ENCODE results near the gene RFT1. TPM values are rescaled to one million over a fixed set of nuclear protein-coding genes. Genes with fewer than 3 reads are reported as not detected.

Gene RFT1
- total and polyA plus RNA-seq, 2 of the 13 experiments (the other 11 are each of a cell fraction or from before 2014, with no cell fraction given), result 23.2 to 37.0 TPM

- TF ChIP-seq, protein P1, sequence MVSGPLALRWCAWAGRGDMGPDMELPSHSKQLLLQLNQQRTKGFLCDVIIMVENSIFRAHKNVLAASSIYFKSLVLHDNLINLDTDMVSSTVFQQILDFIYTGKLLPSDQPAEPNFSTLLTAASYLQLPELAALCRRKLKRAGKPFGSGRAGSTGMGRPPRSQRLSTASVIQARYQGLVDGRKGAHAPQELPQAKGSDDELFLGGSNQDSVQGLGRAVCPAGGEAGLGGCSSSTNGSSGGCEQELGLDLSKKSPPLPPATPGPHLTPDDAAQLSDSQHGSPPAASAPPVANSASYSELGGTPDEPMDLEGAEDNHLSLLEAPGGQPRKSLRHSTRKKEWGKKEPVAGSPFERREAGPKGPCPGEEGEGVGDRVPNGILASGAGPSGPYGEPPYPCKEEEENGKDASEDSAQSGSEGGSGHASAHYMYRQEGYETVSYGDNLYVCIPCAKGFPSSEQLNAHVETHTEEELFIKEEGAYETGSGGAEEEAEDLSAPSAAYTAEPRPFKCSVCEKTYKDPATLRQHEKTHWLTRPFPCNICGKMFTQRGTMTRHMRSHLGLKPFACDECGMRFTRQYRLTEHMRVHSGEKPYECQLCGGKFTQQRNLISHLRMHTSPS (CRISPR knock-in tag; IDR thresholded peaks at IDR 0.05; ENCODE audit: low read depth), result no peak; the same call in 1 of the 2 replicates
- TF ChIP-seq ZFP36L2 (CRISPR knock-in tag; IDR thresholded peaks at IDR 0.05) (no peak), HNF1A (IDR thresholded peaks at IDR 0.05; ENCODE audit: low read depth) (no peak), HNF1A (CRISPR knock-in tag; IDR thresholded peaks at IDR 0.05; ENCODE audit: borderline replicate concordance) (no peak), FOSL1 (CRISPR knock-in tag; IDR thresholded peaks at IDR 0.05; ENCODE audit: borderline replicate concordance) (no peak), ZNF615 (CRISPR knock-in tag; IDR thresholded peaks at IDR 0.05; ENCODE audit: borderline replicate concordance) (no peak), SETDB1 (CRISPR knock-in tag; IDR thresholded peaks at IDR 0.05; ENCODE audit: borderline replicate concordance) (no peak), MEIS2 (CRISPR knock-in tag; IDR thresholded peaks at IDR 0.05) (peak; percentile 32; the same call in 1 of the 2 replicates), KLF13 (CRISPR knock-in tag; IDR thresholded peaks at IDR 0.05) (no peak), ZBTB8A (CRISPR knock-in tag; IDR thresholded peaks at IDR 0.05; ENCODE audit: borderline replicate concordance, low read depth) (no peak), ZNF335 (CRISPR knock-in tag; IDR thresholded peaks at IDR 0.05) (peak; percentile 70; the same call in 1 of the 2 replicates), ZBTB38 (CRISPR knock-in tag; IDR thresholded peaks at IDR 0.05) (no peak), MEF2D (CRISPR knock-in tag; IDR thresholded peaks at IDR 0.05) (no peak), ZNF552 (CRISPR knock-in tag; IDR thresholded peaks at IDR 0.05; ENCODE audit: borderline replicate concordance) (no peak), SSRP1 (CRISPR knock-in tag; IDR thresholded peaks at IDR 0.05) (no peak)
- TF ChIP-seq, protein P2, sequence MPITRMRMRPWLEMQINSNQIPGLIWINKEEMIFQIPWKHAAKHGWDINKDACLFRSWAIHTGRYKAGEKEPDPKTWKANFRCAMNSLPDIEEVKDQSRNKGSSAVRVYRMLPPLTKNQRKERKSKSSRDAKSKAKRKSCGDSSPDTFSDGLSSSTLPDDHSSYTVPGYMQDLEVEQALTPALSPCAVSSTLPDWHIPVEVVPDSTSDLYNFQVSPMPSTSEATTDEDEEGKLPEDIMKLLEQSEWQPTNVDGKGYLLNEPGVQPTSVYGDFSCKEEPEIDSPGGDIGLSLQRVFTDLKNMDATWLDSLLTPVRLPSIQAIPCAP (CRISPR knock-in tag; IDR thresholded peaks at IDR 0.05; ENCODE audit: low read depth), result no peak
- TF ChIP-seq, protein P3, sequence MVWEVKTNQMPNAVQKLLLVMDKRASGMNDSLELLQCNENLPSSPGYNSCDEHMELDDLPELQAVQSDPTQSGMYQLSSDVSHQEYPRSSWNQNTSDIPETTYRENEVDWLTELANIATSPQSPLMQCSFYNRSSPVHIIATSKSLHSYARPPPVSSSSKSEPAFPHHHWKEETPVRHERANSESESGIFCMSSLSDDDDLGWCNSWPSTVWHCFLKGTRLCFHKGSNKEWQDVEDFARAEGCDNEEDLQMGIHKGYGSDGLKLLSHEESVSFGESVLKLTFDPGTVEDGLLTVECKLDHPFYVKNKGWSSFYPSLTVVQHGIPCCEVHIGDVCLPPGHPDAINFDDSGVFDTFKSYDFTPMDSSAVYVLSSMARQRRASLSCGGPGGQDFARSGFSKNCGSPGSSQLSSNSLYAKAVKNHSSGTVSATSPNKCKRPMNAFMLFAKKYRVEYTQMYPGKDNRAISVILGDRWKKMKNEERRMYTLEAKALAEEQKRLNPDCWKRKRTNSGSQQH (CRISPR knock-in tag; IDR thresholded peaks at IDR 0.05; ENCODE audit: low read depth), result no peak
- TF ChIP-seq, protein P4, sequence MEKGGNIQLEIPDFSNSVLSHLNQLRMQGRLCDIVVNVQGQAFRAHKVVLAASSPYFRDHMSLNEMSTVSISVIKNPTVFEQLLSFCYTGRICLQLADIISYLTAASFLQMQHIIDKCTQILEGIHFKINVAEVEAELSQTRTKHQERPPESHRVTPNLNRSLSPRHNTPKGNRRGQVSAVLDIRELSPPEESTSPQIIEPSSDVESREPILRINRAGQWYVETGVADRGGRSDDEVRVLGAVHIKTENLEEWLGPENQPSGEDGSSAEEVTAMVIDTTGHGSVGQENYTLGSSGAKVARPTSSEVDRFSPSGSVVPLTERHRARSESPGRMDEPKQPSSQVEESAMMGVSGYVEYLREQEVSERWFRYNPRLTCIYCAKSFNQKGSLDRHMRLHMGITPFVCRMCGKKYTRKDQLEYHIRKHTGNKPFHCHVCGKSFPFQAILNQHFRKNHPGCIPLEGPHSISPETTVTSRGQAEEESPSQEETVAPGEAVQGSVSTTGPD (CRISPR knock-in tag; IDR thresholded peaks at IDR 0.05), result no peak
- TF ChIP-seq, protein P5, sequence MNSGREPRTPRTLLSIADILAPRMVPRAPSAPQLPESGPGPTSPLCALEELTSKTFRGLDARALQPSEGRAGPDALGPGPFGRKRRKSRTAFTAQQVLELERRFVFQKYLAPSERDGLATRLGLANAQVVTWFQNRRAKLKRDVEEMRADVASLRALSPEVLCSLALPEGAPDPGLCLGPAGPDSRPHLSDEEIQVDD (CRISPR knock-in tag; IDR thresholded peaks at IDR 0.05; ENCODE audit: borderline replicate concordance), result no peak
These were observed 30.6 kb upstream of the RFT1 start, which contains the start of gene PRKCD (continued) for GRCh38 chr3:53160660-53161449.
